Esophagus squamous epithelium (tissue), 4 donors: ENCODE results near the gene PRKN.

Experiments
- CTCF ChIP-seq, 6 experiments: fragments of 450-650 bp in 4 of 6; fragments of 200-600 bp in 2 of 6; sonication (generic) in 2 of 6; IDR thresholded peaks; one replicate each; pipeline ENCODE4 v1.5.1; 2016 to 2019; ENCODE audit warnings: antibody characterized with exemption in 6 of 6, mild to moderate bottlenecking in 4 of 6, moderate library complexity in 4 of 6
- POLR2A ChIP-seq, 4 donors: fragments of 450-650 bp; IDR thresholded peaks; one replicate each; pipeline ENCODE4 v1.6.1; 2017; ENCODE audit warnings: antibody characterized with exemption in 4 of 4, mild to moderate bottlenecking in 4 of 4, moderate library complexity in 3 of 4

GRCh38 chr6:161543684-161544309 is 1183.8 kb downstream of the PRKN start:
- no peak for TF ChIP-seq CTCF (IDR thresholded peaks at IDR 0.05)
- TF ChIP-seq POLR2A (IDR thresholded peaks at IDR 0.05), result no peak
